B cell (primary cell): Measurements from ENCODE around the gene TTC9C.

ENCODE experiments used
- CTCF ChIP-seq: fragments of 200-600 bp; IDR thresholded peaks from one replicate; pipeline ENCODE4 v1.8.0; 2022; ENCODE audit warnings: antibody characterized with exemption, mild to moderate bottlenecking
- EZH2 ChIP-seq: IDR thresholded peaks from 2 replicates; pipeline ENCODE4 v1.6.1; 2012; ENCODE audit warnings: borderline replicate concordance, low read depth, mild to moderate bottlenecking, moderate library complexity, low read length; ENCODE audit not compliant: insufficient read depth, poor library complexity, severe bottlenecking

DNA sequence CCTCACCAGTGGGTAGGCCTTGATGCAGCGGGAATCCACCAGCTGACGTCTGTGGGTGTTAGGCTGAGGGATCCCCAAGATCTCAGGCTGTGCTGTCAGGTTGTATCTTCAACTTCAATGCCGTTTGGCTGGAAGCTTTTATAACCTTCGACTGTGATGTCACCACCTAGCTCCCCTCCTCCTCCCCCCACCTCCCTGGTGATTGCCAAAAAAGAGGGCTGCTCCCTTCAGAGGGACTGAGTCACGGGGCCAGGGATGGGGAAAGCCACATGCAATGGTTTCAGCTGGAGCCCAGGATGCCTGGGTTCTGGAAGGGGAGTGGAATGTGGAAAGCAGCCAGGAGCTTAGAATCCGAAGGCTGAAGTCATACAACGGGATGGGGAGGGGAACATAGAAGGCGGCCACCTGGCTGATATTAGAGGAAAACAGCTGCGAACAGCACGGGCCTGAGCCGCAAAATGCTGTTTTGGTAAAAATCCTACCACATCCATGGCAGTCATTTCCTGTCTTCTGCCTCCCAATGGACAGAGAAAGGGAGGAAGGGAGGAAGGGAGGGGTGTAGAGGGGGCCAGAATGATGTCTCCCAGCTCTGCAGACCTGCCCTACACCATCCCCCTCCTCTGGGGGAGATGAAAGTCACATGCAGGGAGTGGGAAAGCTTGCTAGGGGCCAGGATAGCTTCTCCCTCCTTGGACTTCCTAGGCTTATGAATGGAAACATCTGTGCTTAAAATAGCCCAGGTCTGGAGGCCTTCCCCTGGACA is 38.7 kb upstream of the TTC9C start, which contains the start of gene LRRN4CL:
- TF ChIP-seq CTCF (no peak), EZH2 (no peak)
